RWPE2 (cell line): ENCODE measurements around the gene CACNA2D3.

ENCODE experiments used
- ATAC-seq: fragments of 200-7000 bp; cut with Tn5 transposase; 3 replicates; pipeline ENCODE4 v1.9.1; 2021; ENCODE audit warnings: low read depth
- DNase-seq: peaks from one replicate; pipeline ENCODE4 v3.0.0-alpha.2; 2020; ENCODE audit warnings: low spot score
- H3K27ac ChIP-seq: fragments of 450-650 bp; 2 replicates; pipeline ENCODE4 v1.5.1; 2017; ENCODE audit warnings: mild to moderate bottlenecking; ENCODE audit not compliant: poor library complexity, severe bottlenecking
- H3K27me3 ChIP-seq: fragments of 250-450 bp; sonication (Bioruptor Pico); 2 replicates; pipeline ENCODE4 v1.5.1; 2021; ENCODE audit warnings: mild to moderate bottlenecking, moderate library complexity; ENCODE audit not compliant: insufficient read depth, poor library complexity, severe bottlenecking
- H3K36me3 ChIP-seq: fragments of 250-450 bp; sonication (Bioruptor Pico); 2 replicates; pipeline ENCODE4 v1.5.1; 2020; ENCODE audit warnings: low read depth, mild to moderate bottlenecking, moderate library complexity
- H3K4me1 ChIP-seq: fragments of 250-450 bp; sonication (Bioruptor Pico); 2 replicates; pipeline ENCODE4 v1.5.1; 2021; ENCODE audit warnings: mild to moderate bottlenecking, moderate library complexity; ENCODE audit not compliant: insufficient read depth, poor library complexity, severe bottlenecking
- H3K4me3 ChIP-seq: fragments of 250-450 bp; sonication (Bioruptor Pico); 2 replicates; pipeline ENCODE4 v1.5.1; 2021; ENCODE audit warnings: mild to moderate bottlenecking, moderate library complexity; ENCODE audit not compliant: severe bottlenecking
- H3K9me3 ChIP-seq: fragments of 250-450 bp; sonication (Bioruptor Pico); 2 replicates; pipeline ENCODE4 v1.5.1; 2021; ENCODE audit warnings: mild to moderate bottlenecking, moderate library complexity; ENCODE audit not compliant: severe bottlenecking
- CTCF ChIP-seq: fragments of 450-650 bp; IDR thresholded peaks from one replicate; pipeline ENCODE4 v1.5.1; 2017; ENCODE audit warnings: mild to moderate bottlenecking, moderate library complexity; ENCODE audit not compliant: poor library complexity, severe bottlenecking

CACNA2D3 gene

GRCh38 chr3:54743755-54744154 lies 621.4 kb downstream of the CACNA2D3 start:
- no peaks in the 10 kb centered on the region for H3K9me3 ChIP-seq
- no peak for ATAC-seq
- H3K36me3 ChIP-seq, result no peaks in the 10 kb centered on the region
- H3K4me3 ChIP-seq, result no peak overlapping the region
- no peaks in the 10 kb centered on the region for H3K27me3 ChIP-seq
- no peak overlapping the region for H3K27ac ChIP-seq
- H3K4me1 ChIP-seq, result no peaks in the 10 kb centered on the region
- no peak for TF ChIP-seq CTCF
- DNase-seq, result no peak

- Histone ChIP-seq H3K4me1 (no peaks in the 10 kb centered on the region), H3K9me3 (no peaks in the 10 kb centered on the region), H3K36me3 (no peaks in the 10 kb centered on the region), H3K4me3 (no peak overlapping the region), H3K27ac (no peak overlapping the region), H3K27me3 (no peaks in the 10 kb centered on the region)
- TF ChIP-seq CTCF, result no peak
- ATAC-seq (no peak), DNase-seq (no peak)
These were observed 621.9 kb downstream of the CACNA2D3 start for GRCh38 chr3:54744291-54744690.

- Histone ChIP-seq H3K4me3 (no peak overlapping the region), H3K36me3 (no peaks in the 10 kb centered on the region), H3K4me1 (no peaks in the 10 kb centered on the region), H3K27me3 (no peaks in the 10 kb centered on the region), H3K9me3 (no peaks in the 10 kb centered on the region), H3K27ac (no peak overlapping the region)
- no peak for TF ChIP-seq CTCF
- no peak for DNase-seq
- no peak for ATAC-seq
These were observed 623.5 kb downstream of the CACNA2D3 start for GRCh38 chr3:54745843-54746242.

- no peak for TF ChIP-seq CTCF
- no peaks in the 10 kb centered on the region for H3K27me3 ChIP-seq
- DNase-seq (no peak), ATAC-seq (no peak)
- no peak overlapping the region for H3K27ac ChIP-seq
- H3K36me3 ChIP-seq, result no peaks in the 10 kb centered on the region
- no peaks in the 10 kb centered on the region for H3K4me1 ChIP-seq
- H3K4me3 ChIP-seq, result no peak overlapping the region
- H3K9me3 ChIP-seq, result no peaks in the 10 kb centered on the region
These were observed 624.4 kb downstream of the CACNA2D3 start for GRCh38 chr3:54746722-54747121.

- DNase-seq (no peak), ATAC-seq (no peak)
- Histone ChIP-seq H3K27ac (no peak overlapping the region), H3K27me3 (no peaks in the 10 kb centered on the region), H3K9me3 (no peaks in the 10 kb centered on the region), H3K36me3 (no peaks in the 10 kb centered on the region), H3K4me3 (no peak overlapping the region), H3K4me1 (no peaks in the 10 kb centered on the region)
- TF ChIP-seq CTCF, result no peak
These were observed 633.4 kb downstream of the CACNA2D3 start for GRCh38 chr3:54755756-54756155.
